K562 (cell line): ENCODE measurements around the gene CPNE1. TPM values are rescaled to one million over a fixed set of nuclear protein-coding genes. Genes with fewer than 3 reads are reported as not detected.

Experiments used
- AFF1 ChIP-seq, 2 experiments: fragments of 450-650 bp; IDR thresholded peaks; 2 replicates each; pipeline ENCODE4 v1.6.1; 2018; ENCODE audit warnings: mild to moderate bottlenecking in 2 of 2, low read depth in 1 of 2; ENCODE audit not compliant: partially characterized antibody in 2 of 2
- CCAR2 ChIP-seq: fragments of 200-400 bp; formaldehyde crosslinking; IDR thresholded peaks from 2 replicates; pipeline ENCODE4 v1.6.1; 2017; ENCODE audit warnings: mild to moderate bottlenecking, low read depth, low read length
- DIDO1 ChIP-seq: fragments of 450-650 bp; IDR thresholded peaks from 2 replicates; pipeline ENCODE4 v1.6.1; 2016; ENCODE audit warnings: low read depth, missing biosample characterization, missing genetic modification characterization
- DMBX1 ChIP-seq: fragments of 250-450 bp; sonication (Bioruptor Pico); IDR thresholded peaks from 2 replicates; pipeline ENCODE4 v1.8.0; 2022; ENCODE audit warnings: inconsistent platforms, mild to moderate bottlenecking, moderate library complexity, borderline replicate concordance
- HDAC6 ChIP-seq: IDR thresholded peaks from 2 replicates; pipeline ENCODE4 v1.6.1; 2012; ENCODE audit warnings: low read depth, mild to moderate bottlenecking, control low read depth, inconsistent platforms, low read length, moderate library complexity
- IRF9 ChIP-seq: fragments of 450-650 bp; IDR thresholded peaks from 2 replicates; pipeline ENCODE4 v1.6.1; 2016; ENCODE audit warnings: missing biosample characterization, missing genetic modification characterization
- KDM1A ChIP-seq, 2 experiments: fragments of 450-650 bp; IDR thresholded peaks; 2 replicates each; pipeline ENCODE4 v1.6.1; 2016; ENCODE audit warnings: mild to moderate bottlenecking in 2 of 2
- NBN ChIP-seq: fragments of 450-650 bp; IDR thresholded peaks from 2 replicates; pipeline ENCODE4 v1.6.1; 2016; ENCODE audit warnings: low read depth, mild to moderate bottlenecking
- NFE2L1 ChIP-seq: fragments of 450-650 bp; IDR thresholded peaks from 2 replicates; pipeline ENCODE4 v1.6.1; 2016; ENCODE audit warnings: missing genetic modification characterization, low read depth, mild to moderate bottlenecking, missing compliant biosample characterization, moderate library complexity, borderline replicate concordance
- POLR2G ChIP-seq: fragments of 200-400 bp; formaldehyde crosslinking; IDR thresholded peaks from 2 replicates; pipeline ENCODE4 v1.6.1; 2017; ENCODE audit warnings: low read depth, mild to moderate bottlenecking, antibody characterized with exemption, low read length, moderate library complexity
- PTBP1 ChIP-seq: fragments of 200-400 bp; formaldehyde crosslinking; IDR thresholded peaks from 2 replicates; pipeline ENCODE4 v1.6.1; 2017; ENCODE audit warnings: low read depth, low read length
- RBM34 ChIP-seq: fragments of 200-400 bp; formaldehyde crosslinking; IDR thresholded peaks from 2 replicates; pipeline ENCODE4 v1.6.1; 2018; ENCODE audit warnings: low read length, borderline replicate concordance; ENCODE audit not compliant: insufficient read depth
- RBM39 ChIP-seq: fragments of 200-400 bp; formaldehyde crosslinking; optimal IDR thresholded peaks from 2 replicates; pipeline ENCODE3; 2018; ENCODE audit warnings: low read depth, low read length
- STAG1 ChIP-seq: sonication (generic); formaldehyde crosslinking; IDR thresholded peaks from 2 replicates; pipeline ENCODE4 v1.5.0; 2020; ENCODE audit warnings: missing genetic modification reagents, borderline replicate concordance
- THAP7 ChIP-seq: fragments of 250-450 bp; sonication (Bioruptor Pico); IDR thresholded peaks from 2 replicates; pipeline ENCODE4 v1.5.0; 2021
- TRIM28 ChIP-seq: fragments of 450-650 bp; IDR thresholded peaks from 2 replicates; pipeline ENCODE4 v1.6.1; 2017
- WHSC1 ChIP-seq: IDR thresholded peaks from one replicate; pipeline ENCODE4 v1.6.1; 2012; ENCODE audit warnings: low read length, control low read depth, inconsistent platforms
- ZBED1 ChIP-seq: IDR thresholded peaks from 2 replicates; pipeline ENCODE4 v1.6.1; 2014
- ZBTB9 ChIP-seq: fragments of 450-650 bp; formaldehyde crosslinking; IDR thresholded peaks from 2 replicates; pipeline ENCODE4 v1.4.0; 2020; ENCODE audit warnings: mild to moderate bottlenecking, moderate library complexity
- ZNF140 ChIP-seq: fragments of 250-450 bp; sonication (Bioruptor Pico); IDR thresholded peaks from 2 replicates; pipeline ENCODE4 v1.8.0; 2021; ENCODE audit warnings: moderate library complexity, mild to moderate bottlenecking, inconsistent platforms
- ZNF212 ChIP-seq: fragments of 450-650 bp; formaldehyde crosslinking; IDR thresholded peaks from 2 replicates; pipeline ENCODE4 v1.4.0; 2020; ENCODE audit warnings: mild to moderate bottlenecking
- ZNF77 ChIP-seq: fragments of 250-450 bp; sonication (Bioruptor Pico); IDR thresholded peaks from 2 replicates; pipeline ENCODE4 v1.5.0; 2020
- ZNF778 ChIP-seq: fragments of 450-650 bp; formaldehyde crosslinking; IDR thresholded peaks from 2 replicates; pipeline ENCODE4 v1.4.0; 2020; ENCODE audit warnings: mild to moderate bottlenecking, moderate library complexity
- polyA plus RNA-seq, 8 experiments: library from polyadenylated mRNA; depleted of rRNA in 4 of 8; stranded (reverse) in 5 of 8; unstranded in 3 of 8; fragments of >200 nt; fragmentation: Nextera tagmentation in 2 of 8; fragmentation: Illumina TruSeq in 1 of 8; extraction: Ambion mirVana in 2 of 8; extraction: Trizol in 1 of 8; gene quantifications; 2 replicates each; pipeline versions ENCODE4 v1.2.1 to v1.2.3, GENCODE V29; 2011 to 2014; ENCODE audit warnings: inconsistent platforms in 1 of 8, missing spikeins in 1 of 8
- total RNA-seq, 7 experiments: library from RNA; depleted of rRNA in 6 of 7; stranded (reverse); fragments of >200 nt in 6 of 7; fragmentation: Illumina TruSeq in 2 of 7; extraction: Trizol in 2 of 7; gene quantifications; 2 replicates each; pipeline versions ENCODE4 v1.2.1 to v1.2.3, GENCODE V29; 2011 to 2021; ENCODE audit warnings: low replicate concordance in 1 of 7

The CPNE1 gene
- total and polyA plus RNA-seq, 9 of the 15 experiments (the other 6 are each of a cell fraction or from before 2014, with no cell fraction given): 42.1 to 102 (median 56.0) TPM

GRCh38 chr20:35615667-35616464, 48.8 kb downstream of the CPNE1 start, which contains the start of gene SPAG4 (continued):
- no peak for TF ChIP-seq CCAR2
- peak in 1 of 2 experiments; percentile 13; a peak in 1 of 4 replicates for TF ChIP-seq KDM1A (IDR thresholded peaks at IDR 0.05)
- TF ChIP-seq ZNF140: no peak
- peak; percentile 92 for TF ChIP-seq NBN
- no peak for TF ChIP-seq DIDO1 (tag)
- no peak for TF ChIP-seq NFE2L1
- no peak for TF ChIP-seq ZNF778
- TF ChIP-seq PTBP1: 0 out of 2 replicates have a peak, but pooled peaks have one; percentile 62
- no peak for TF ChIP-seq WHSC1
- TF ChIP-seq POLR2G: peak; percentile 90
- no peak for TF ChIP-seq ZNF212 (CRISPR knock-in tag)
- no peak for TF ChIP-seq ZBED1
- no peak for TF ChIP-seq IRF9 (tag)
- TF ChIP-seq THAP7: no peak
- TF ChIP-seq RBM34: no peak
- TF ChIP-seq ZNF77 (CRISPR knock-in tag): no peak
- no peak for TF ChIP-seq STAG1 (CRISPR knock-in tag)
- no peak for TF ChIP-seq RBM39
- no peak for TF ChIP-seq TRIM28
- peak; percentile 61; the same call in 1 of the 2 replicates for TF ChIP-seq DMBX1 (CRISPR knock-in tag)
- no peak for TF ChIP-seq ZBTB9 (CRISPR knock-in tag)
- no peak for TF ChIP-seq AFF1 (IDR thresholded peaks at IDR 0.05; ENCODE audit: low read depth in 1 of 2, partially characterized antibody in 2 of 2)
- TF ChIP-seq HDAC6: no peak
